H1 (cell line): ENCODE data around the gene MACROD2. TPM values are rescaled to one million over a fixed set of nuclear protein-coding genes. Genes with fewer than 3 reads are reported as not detected.

Source experiments
- BCL11A ChIP-seq, 2 experiments: IDR thresholded peaks; one replicate each; pipeline ENCODE4 v1.6.1; 2011; ENCODE audit warnings: low read depth in 2 of 2, low read length in 2 of 2, mild to moderate bottlenecking in 2 of 2
- CHD1 ChIP-seq: IDR thresholded peaks from 2 replicates; pipeline ENCODE4 v1.6.1; 2012; ENCODE audit warnings: low read depth, low read length, improper control_type of control experiment
- MAFK ChIP-seq: IDR thresholded peaks from 2 replicates; pipeline ENCODE4 v1.6.1; 2012; ENCODE audit warnings: low read depth, mild to moderate bottlenecking, improper control_type of control experiment, low read length
- NRF1 ChIP-seq: IDR thresholded peaks from 2 replicates; pipeline ENCODE4 v1.6.1; 2011; ENCODE audit warnings: mild to moderate bottlenecking, low read depth, low read length, improper control_type of control experiment
- RAD21 ChIP-seq, 2 experiments: IDR thresholded peaks in 1 of 2; conservative IDR thresholded peaks in 1 of 2; 2 replicates each; pipeline ENCODE4 v1.6.1; 2011; ENCODE audit warnings: low read depth in 2 of 2, low read length in 2 of 2, improper control_type of control experiment in 1 of 2, inconsistent platforms in 1 of 2, mild to moderate bottlenecking in 1 of 2, moderate library complexity in 1 of 2
- RNF2 ChIP-seq: fragments of 200-900, 300-1000 bp; sonication (generic); IDR thresholded peaks from 2 replicates; pipeline ENCODE4 v1.7.1; 2016; ENCODE audit warnings: borderline replicate concordance, low read depth, mild to moderate bottlenecking, antibody characterized with exemption, low read length; ENCODE audit not compliant: poor library complexity, severe bottlenecking; ENCODE audit errors: missing control alignments
- RXRA ChIP-seq: IDR thresholded peaks from 2 replicates; pipeline ENCODE4 v1.6.1; 2011; ENCODE audit warnings: low read depth, mild to moderate bottlenecking, low read length, moderate library complexity; ENCODE audit not compliant: insufficient read depth
- TBP ChIP-seq: IDR thresholded peaks from 2 replicates; pipeline ENCODE4 v1.6.1; 2011; ENCODE audit warnings: low read depth, low read length, improper control_type of control experiment
- polyA plus RNA-seq, 7 experiments: library from polyadenylated mRNA; depleted of rRNA in 3 of 7; stranded (reverse) in 5 of 7; unstranded in 2 of 7; fragments of >200 nt in 5 of 7; fragments of 200-250 nt in 2 of 7; gene quantifications; 1 replicate in 5 of 7; 2 replicates in 1 of 7; 4 replicates in 1 of 7; pipeline versions ENCODE4 v1.2.1 to v1.2.3, GENCODE V29; 2011 to 2013; ENCODE audit warnings: missing spikeins in 2 of 7, mixed read lengths in 2 of 7
- total RNA-seq: library from RNA; stranded (reverse); fragmentation: NEBNext Ultra II Directional; extraction: Animal tissue kit (Norgen Biotek cat#: 25700); gene quantifications from 2 replicates; pipeline ENCODE4 v1.2.1, GENCODE V29; 2021
- TF ChIP-seq, protein P1 (sequence below): IDR thresholded peaks from 2 replicates; pipeline ENCODE4 v1.6.1; 2012; ENCODE audit warnings: inconsistent platforms
- TF ChIP-seq, protein P2 (sequence below): fragments of 300-600 bp; sonication (generic); IDR thresholded peaks from 2 replicates; pipeline ENCODE4 v1.7.1; 2012; ENCODE audit warnings: low read length, moderate library complexity, mild to moderate bottlenecking, inconsistent platforms; ENCODE audit not compliant: insufficient replicate concordance

The MACROD2 gene
- total and polyA plus RNA-seq, 2 of the 8 experiments (the other 6 are each of a cell fraction or from before 2014, with no cell fraction given) = 0.70 to 3.9 TPM

DNA sequence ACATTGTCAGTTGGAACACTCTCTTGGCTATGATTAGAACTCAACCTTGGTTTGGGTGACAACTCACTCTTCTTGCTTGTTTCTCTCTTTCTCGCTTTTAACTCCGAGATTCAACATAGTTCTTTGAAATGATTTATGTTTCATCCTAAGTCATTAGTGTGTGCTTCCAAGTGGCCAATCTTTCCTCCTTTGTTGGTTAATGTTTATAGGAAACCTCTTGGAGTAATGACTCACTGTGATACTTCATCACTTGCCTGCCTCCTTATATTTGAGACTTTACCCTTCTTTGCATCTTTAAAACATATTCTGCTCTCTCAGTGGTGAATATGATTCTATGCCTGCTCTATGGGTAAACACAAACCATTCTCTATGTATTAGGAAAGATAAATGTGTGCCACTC lies 621.8 kb downstream of the MACROD2 start (continued):
- TF ChIP-seq, protein P1, sequence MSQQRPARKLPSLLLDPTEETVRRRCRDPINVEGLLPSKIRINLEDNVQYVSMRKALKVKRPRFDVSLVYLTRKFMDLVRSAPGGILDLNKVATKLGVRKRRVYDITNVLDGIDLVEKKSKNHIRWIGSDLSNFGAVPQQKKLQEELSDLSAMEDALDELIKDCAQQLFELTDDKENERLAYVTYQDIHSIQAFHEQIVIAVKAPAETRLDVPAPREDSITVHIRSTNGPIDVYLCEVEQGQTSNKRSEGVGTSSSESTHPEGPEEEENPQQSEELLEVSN = no peak
- TF ChIP-seq RNF2 (no peak), RAD21 (IDR thresholded peaks at IDR 0.05 in 1 of 2, conservative IDR thresholded peaks at IDR 0.05 in 1 of 2; ENCODE audit: low read depth in 2 of 2, low read length in 2 of 2) (no peak), RXRA (no peak), TBP (no peak), BCL11A (IDR thresholded peaks at IDR 0.05; ENCODE audit: low read depth in 2 of 2, low read length in 2 of 2) (no peak), NRF1 (no peak), MAFK (no peak), CHD1 (no peak)
- TF ChIP-seq, protein P2, sequence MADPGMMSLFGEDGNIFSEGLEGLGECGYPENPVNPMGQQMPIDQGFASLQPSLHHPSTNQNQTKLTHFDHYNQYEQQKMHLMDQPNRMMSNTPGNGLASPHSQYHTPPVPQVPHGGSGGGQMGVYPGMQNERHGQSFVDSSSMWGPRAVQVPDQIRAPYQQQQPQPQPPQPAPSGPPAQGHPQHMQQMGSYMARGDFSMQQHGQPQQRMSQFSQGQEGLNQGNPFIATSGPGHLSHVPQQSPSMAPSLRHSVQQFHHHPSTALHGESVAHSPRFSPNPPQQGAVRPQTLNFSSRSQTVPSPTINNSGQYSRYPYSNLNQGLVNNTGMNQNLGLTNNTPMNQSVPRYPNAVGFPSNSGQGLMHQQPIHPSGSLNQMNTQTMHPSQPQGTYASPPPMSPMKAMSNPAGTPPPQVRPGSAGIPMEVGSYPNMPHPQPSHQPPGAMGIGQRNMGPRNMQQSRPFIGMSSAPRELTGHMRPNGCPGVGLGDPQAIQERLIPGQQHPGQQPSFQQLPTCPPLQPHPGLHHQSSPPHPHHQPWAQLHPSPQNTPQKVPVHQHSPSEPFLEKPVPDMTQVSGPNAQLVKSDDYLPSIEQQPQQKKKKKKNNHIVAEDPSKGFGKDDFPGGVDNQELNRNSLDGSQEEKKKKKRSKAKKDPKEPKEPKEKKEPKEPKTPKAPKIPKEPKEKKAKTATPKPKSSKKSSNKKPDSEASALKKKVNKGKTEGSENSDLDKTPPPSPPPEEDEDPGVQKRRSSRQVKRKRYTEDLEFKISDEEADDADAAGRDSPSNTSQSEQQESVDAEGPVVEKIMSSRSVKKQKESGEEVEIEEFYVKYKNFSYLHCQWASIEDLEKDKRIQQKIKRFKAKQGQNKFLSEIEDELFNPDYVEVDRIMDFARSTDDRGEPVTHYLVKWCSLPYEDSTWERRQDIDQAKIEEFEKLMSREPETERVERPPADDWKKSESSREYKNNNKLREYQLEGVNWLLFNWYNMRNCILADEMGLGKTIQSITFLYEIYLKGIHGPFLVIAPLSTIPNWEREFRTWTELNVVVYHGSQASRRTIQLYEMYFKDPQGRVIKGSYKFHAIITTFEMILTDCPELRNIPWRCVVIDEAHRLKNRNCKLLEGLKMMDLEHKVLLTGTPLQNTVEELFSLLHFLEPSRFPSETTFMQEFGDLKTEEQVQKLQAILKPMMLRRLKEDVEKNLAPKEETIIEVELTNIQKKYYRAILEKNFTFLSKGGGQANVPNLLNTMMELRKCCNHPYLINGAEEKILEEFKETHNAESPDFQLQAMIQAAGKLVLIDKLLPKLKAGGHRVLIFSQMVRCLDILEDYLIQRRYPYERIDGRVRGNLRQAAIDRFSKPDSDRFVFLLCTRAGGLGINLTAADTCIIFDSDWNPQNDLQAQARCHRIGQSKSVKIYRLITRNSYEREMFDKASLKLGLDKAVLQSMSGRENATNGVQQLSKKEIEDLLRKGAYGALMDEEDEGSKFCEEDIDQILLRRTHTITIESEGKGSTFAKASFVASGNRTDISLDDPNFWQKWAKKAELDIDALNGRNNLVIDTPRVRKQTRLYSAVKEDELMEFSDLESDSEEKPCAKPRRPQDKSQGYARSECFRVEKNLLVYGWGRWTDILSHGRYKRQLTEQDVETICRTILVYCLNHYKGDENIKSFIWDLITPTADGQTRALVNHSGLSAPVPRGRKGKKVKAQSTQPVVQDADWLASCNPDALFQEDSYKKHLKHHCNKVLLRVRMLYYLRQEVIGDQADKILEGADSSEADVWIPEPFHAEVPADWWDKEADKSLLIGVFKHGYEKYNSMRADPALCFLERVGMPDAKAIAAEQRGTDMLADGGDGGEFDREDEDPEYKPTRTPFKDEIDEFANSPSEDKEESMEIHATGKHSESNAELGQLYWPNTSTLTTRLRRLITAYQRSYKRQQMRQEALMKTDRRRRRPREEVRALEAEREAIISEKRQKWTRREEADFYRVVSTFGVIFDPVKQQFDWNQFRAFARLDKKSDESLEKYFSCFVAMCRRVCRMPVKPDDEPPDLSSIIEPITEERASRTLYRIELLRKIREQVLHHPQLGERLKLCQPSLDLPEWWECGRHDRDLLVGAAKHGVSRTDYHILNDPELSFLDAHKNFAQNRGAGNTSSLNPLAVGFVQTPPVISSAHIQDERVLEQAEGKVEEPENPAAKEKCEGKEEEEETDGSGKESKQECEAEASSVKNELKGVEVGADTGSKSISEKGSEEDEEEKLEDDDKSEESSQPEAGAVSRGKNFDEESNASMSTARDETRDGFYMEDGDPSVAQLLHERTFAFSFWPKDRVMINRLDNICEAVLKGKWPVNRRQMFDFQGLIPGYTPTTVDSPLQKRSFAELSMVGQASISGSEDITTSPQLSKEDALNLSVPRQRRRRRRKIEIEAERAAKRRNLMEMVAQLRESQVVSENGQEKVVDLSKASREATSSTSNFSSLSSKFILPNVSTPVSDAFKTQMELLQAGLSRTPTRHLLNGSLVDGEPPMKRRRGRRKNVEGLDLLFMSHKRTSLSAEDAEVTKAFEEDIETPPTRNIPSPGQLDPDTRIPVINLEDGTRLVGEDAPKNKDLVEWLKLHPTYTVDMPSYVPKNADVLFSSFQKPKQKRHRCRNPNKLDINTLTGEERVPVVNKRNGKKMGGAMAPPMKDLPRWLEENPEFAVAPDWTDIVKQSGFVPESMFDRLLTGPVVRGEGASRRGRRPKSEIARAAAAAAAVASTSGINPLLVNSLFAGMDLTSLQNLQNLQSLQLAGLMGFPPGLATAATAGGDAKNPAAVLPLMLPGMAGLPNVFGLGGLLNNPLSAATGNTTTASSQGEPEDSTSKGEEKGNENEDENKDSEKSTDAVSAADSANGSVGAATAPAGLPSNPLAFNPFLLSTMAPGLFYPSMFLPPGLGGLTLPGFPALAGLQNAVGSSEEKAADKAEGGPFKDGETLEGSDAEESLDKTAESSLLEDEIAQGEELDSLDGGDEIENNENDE = no peak
